Thyroid gland (tissue), 4 donors: ENCODE measurements around the gene NPR1.
"Not testable (repeated sequence)": the region's sequence is repeated elsewhere in the genome, so short reads cannot be mapped to it uniquely, and the experiment has no call there.

Source experiments
- POLR2A ChIP-seq, 2 donors: fragments of 450-650 bp; IDR thresholded peaks; one replicate each; pipeline ENCODE4 v1.6.1; 2017; ENCODE audit warnings: antibody characterized with exemption in 2 of 2, mild to moderate bottlenecking in 2 of 2, moderate library complexity in 1 of 2
- TF ChIP-seq, protein P1 (sequence below), 6 experiments: fragments of 200-600 bp in 3 of 6; fragments of 450-650 bp in 3 of 6; sonication (generic) in 3 of 6; IDR thresholded peaks; one replicate each; pipeline ENCODE4 v1.5.1; 2016 to 2019; ENCODE audit warnings: antibody characterized with exemption in 6 of 6, mild to moderate bottlenecking in 2 of 6, inconsistent platforms in 1 of 6, moderate library complexity in 1 of 6

DNA sequence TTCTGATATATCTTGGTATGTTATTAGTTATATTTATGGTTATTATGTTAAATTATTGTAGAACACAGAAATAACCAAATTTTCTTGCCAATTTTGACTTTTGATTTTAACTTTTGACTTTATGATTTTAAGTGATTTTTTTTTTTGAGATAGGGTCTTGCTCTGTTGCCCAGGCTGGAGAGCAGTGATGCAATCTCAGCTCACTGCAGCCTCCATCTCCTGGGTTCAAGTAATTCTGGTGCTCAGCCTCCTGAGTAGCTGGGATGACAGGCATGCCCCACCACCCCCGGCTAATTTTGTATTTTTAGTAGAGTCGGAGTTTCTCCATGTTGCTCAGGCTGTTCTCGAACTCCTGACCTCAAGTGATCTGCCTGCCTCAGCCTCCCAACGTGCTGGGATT lies 46.1 kb downstream of the NPR1 start:
- TF ChIP-seq, protein P1, sequence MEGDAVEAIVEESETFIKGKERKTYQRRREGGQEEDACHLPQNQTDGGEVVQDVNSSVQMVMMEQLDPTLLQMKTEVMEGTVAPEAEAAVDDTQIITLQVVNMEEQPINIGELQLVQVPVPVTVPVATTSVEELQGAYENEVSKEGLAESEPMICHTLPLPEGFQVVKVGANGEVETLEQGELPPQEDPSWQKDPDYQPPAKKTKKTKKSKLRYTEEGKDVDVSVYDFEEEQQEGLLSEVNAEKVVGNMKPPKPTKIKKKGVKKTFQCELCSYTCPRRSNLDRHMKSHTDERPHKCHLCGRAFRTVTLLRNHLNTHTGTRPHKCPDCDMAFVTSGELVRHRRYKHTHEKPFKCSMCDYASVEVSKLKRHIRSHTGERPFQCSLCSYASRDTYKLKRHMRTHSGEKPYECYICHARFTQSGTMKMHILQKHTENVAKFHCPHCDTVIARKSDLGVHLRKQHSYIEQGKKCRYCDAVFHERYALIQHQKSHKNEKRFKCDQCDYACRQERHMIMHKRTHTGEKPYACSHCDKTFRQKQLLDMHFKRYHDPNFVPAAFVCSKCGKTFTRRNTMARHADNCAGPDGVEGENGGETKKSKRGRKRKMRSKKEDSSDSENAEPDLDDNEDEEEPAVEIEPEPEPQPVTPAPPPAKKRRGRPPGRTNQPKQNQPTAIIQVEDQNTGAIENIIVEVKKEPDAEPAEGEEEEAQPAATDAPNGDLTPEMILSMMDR (IDR thresholded peaks at IDR 0.05): not testable (repeated sequence)
- not testable (repeated sequence) for TF ChIP-seq POLR2A (IDR thresholded peaks at IDR 0.05)
